GM12878 (cell line): Measurements from ENCODE around the gene ATP2C2. TPM values are rescaled to one million over a fixed set of nuclear protein-coding genes. Genes with fewer than 3 reads are reported as not detected.

Experiments used
- ATAC-seq: fragments of 200-7000 bp; cut with Tn5 transposase; 3 replicates; pipeline ENCODE4 v1.9.1; 2020; ENCODE audit warnings: mild to moderate bottlenecking, moderate library complexity
- BruUV-seq: library from RNA; stranded (reverse); fragments of 400-500 nt; replicated peaks from 2 replicates; lab custom pipeline; 2021; lab: Mats Ljungman, UMichigan
- CTCF ChIA-PET: fragments of 300-600 bp; sonication (Branson Sonifier 250); formaldehyde crosslinking; extraction: SDS; loops from one replicate; lab custom pipeline; 2021; ENCODE audit warnings: inconsistent platforms; lab: Yijun Ruan, JAX
- POLR2A ChIA-PET: fragments of 350-600 bp; formaldehyde crosslinking; extraction: SDS; loops from one replicate; lab custom pipeline; 2021; ENCODE audit warnings: inconsistent platforms; lab: Charles Lee
- RAD21 ChIA-PET: fragments of 300-600 bp; sonication (Branson Sonifier 250); formaldehyde crosslinking; loops from one replicate; lab custom pipeline; 2023; ENCODE audit warnings: antibody characterized with exemption; ENCODE audit not compliant: unreplicated experiment; lab: Charles Lee
- SMC1A ChIA-PET: fragments of 300-600 bp; sonication (Branson Sonifier 250); formaldehyde crosslinking; loops from one replicate; lab custom pipeline; 2023; ENCODE audit not compliant: unreplicated experiment, uncharacterized antibody; lab: Charles Lee
- DNase-seq: peaks from one replicate; pipeline ENCODE4 v3.0.0-alpha.2; 2011; ENCODE audit warnings: low read depth, low spot score
- FAIRE-seq: peaks from 3 replicates; lab custom pipeline; 2011; peaks lifted over from hg19 to GRCh38; lab: Jason Lieb, UNC
- H2AFZ ChIP-seq: 2 replicates; pipeline ENCODE4 v1.6.0; 2011; ENCODE audit warnings: low read depth, low read length, control low read depth; ENCODE audit not compliant: control insufficient read depth
- H3K27ac ChIP-seq: 2 replicates; pipeline ENCODE4 v1.5.1; 2011; ENCODE audit warnings: control low read depth; ENCODE audit not compliant: control insufficient read depth, insufficient read depth
- H3K27me3 ChIP-seq, 2 experiments: replicated peaks in 1 of 2; 2 replicates each; pipeline versions ENCODE4 v1.6.0 to v1.6.1; 2011; ENCODE audit warnings: low read length in 1 of 2; ENCODE audit not compliant: control insufficient read depth in 2 of 2, insufficient read depth in 2 of 2
- H3K36me3 ChIP-seq, 2 experiments: 2 replicates each; pipeline ENCODE4 v1.5.1; 2011; ENCODE audit warnings: low read length in 1 of 2; ENCODE audit not compliant: control insufficient read depth in 2 of 2, insufficient read depth in 2 of 2
- H3K4me1 ChIP-seq: 2 replicates; pipeline ENCODE4 v1.6.1; 2011; ENCODE audit warnings: mild to moderate bottlenecking, low read length, moderate library complexity, mixed read lengths; ENCODE audit not compliant: control insufficient read depth, insufficient read depth
- H3K4me2 ChIP-seq: 2 replicates; pipeline ENCODE4 v1.6.0; 2011; ENCODE audit warnings: control low read depth; ENCODE audit not compliant: control insufficient read depth, insufficient read depth
- H3K4me3 ChIP-seq: fragments of 200-600 bp; sonication (generic); 2 replicates; pipeline ENCODE4 v1.5.1; 2016
- H3K79me2 ChIP-seq: 2 replicates; pipeline ENCODE4 v1.6.0; 2011; ENCODE audit warnings: low read length; ENCODE audit not compliant: control insufficient read depth, insufficient read depth
- H3K9ac ChIP-seq: 2 replicates; pipeline ENCODE4 v1.8.0; 2011; ENCODE audit warnings: low read length, control low read depth, mixed read lengths; ENCODE audit not compliant: control insufficient read depth, insufficient read depth
- H3K9me3 ChIP-seq: replicated peaks from 3 replicates; pipeline ENCODE4 v1.5.1; 2011; ENCODE audit warnings: mild to moderate bottlenecking, low read length; ENCODE audit not compliant: control insufficient read depth, insufficient read depth
- H4K20me1 ChIP-seq: 2 replicates; pipeline ENCODE4 v1.6.0; 2011; ENCODE audit not compliant: control insufficient read depth, insufficient read depth
- CHD2 ChIP-seq: IDR thresholded peaks from 2 replicates; pipeline ENCODE4 v1.6.1; 2011; ENCODE audit warnings: low read depth, low read length, improper control_type of control experiment, borderline replicate concordance
- GATAD2B ChIP-seq: fragments of 450-650 bp; conservative IDR thresholded peaks from 2 replicates; pipeline ENCODE4 v1.6.1; 2017; ENCODE audit warnings: low read depth, mild to moderate bottlenecking, moderate library complexity
- IKZF1 ChIP-seq: fragments of 450-650 bp; conservative IDR thresholded peaks from 2 replicates; pipeline ENCODE4 v1.6.1; 2017; ENCODE audit warnings: antibody characterized with exemption, mild to moderate bottlenecking
- IKZF2 ChIP-seq, 2 experiments: fragments of 450-650 bp; IDR thresholded peaks; 2 replicates each; pipeline ENCODE4 v1.6.1; 2017; ENCODE audit warnings: mild to moderate bottlenecking in 2 of 2, moderate library complexity in 2 of 2
- JUNB ChIP-seq: IDR thresholded peaks from 2 replicates; pipeline ENCODE4 v1.6.1; 2016; ENCODE audit warnings: antibody characterized with exemption, mild to moderate bottlenecking
- MEF2A ChIP-seq: IDR thresholded peaks from 2 replicates; pipeline ENCODE4 v1.6.1; 2011; ENCODE audit warnings: low read depth, mild to moderate bottlenecking, low read length, moderate library complexity; ENCODE audit not compliant: insufficient read depth
- MYC ChIP-seq: IDR thresholded peaks from 2 replicates; pipeline ENCODE4 v1.6.1; 2011; ENCODE audit warnings: mild to moderate bottlenecking, low read length, moderate library complexity, inconsistent platforms; ENCODE audit not compliant: insufficient read depth, insufficient replicate concordance, insufficient read length, severe bottlenecking
- POLR2AphosphoS2 ChIP-seq: IDR thresholded peaks from 2 replicates; pipeline ENCODE4 v1.6.1; 2011; ENCODE audit warnings: low read depth, mild to moderate bottlenecking, low read length, improper control_type of control experiment, moderate library complexity
- POLR2AphosphoS5 ChIP-seq: IDR thresholded peaks from 2 replicates; pipeline ENCODE4 v1.6.1; 2011; ENCODE audit warnings: mild to moderate bottlenecking, low read length, inconsistent platforms
- RBBP5 ChIP-seq: fragments of 200-600 bp; sonication (generic); conservative IDR thresholded peaks from 2 replicates; pipeline ENCODE4 v1.6.1; 2016
- SIN3A ChIP-seq: IDR thresholded peaks from 2 replicates; pipeline ENCODE4 v1.6.1; 2012; ENCODE audit warnings: low read depth, low read length, improper control_type of control experiment
- SMAD1 ChIP-seq: fragments of 450-650 bp; IDR thresholded peaks from 2 replicates; pipeline ENCODE4 v1.6.1; 2018; ENCODE audit warnings: mild to moderate bottlenecking, low read depth; ENCODE audit not compliant: partially characterized antibody
- YY1 ChIP-seq: IDR thresholded peaks from 2 replicates; pipeline ENCODE4 v1.6.1; 2011; ENCODE audit warnings: low read depth, mild to moderate bottlenecking, low read length
- ZNF207 ChIP-seq: fragments of 450-650 bp; IDR thresholded peaks from 2 replicates; pipeline ENCODE4 v1.6.1; 2014; ENCODE audit warnings: antibody characterized with exemption, mild to moderate bottlenecking, borderline replicate concordance
- ZNF274 ChIP-seq: IDR thresholded peaks from one replicate; pipeline ENCODE4 v1.8.0; 2011; ENCODE audit not compliant: insufficient read length, insufficient read depth
- ZSCAN29 ChIP-seq: fragments of 450-650 bp; IDR thresholded peaks from 2 replicates; pipeline ENCODE4 v1.6.1; 2017; ENCODE audit warnings: mild to moderate bottlenecking, moderate library complexity
- WGBS: methylation state at CpG from one replicate; pipeline ENCODE4 v1.1.6; 2016; ENCODE audit warnings: low lambda C conversion rate; ENCODE audit not compliant: insufficient replicate concordance, insufficient coverage; ENCODE audit errors: missing lambda C conversion rate; 5-methylcytosine and 5-hydroxymethylcytosine counted together
- in situ Hi-C: fragments of 300-500 bp; cut with MboI; formaldehyde crosslinking; loops from 9 replicates; pipeline ENCODE4 v1.14.3; 2018; ENCODE audit warnings: mixed read lengths
- intact Hi-C: fragments of 100-400 bp; cut with micrococcal nuclease; formaldehyde crosslinking; loops from one replicate; pipeline ENCODE4 v1.14.2; 2022; ENCODE audit not compliant: unreplicated experiment
- polyA plus RNA-seq, 11 experiments: library from polyadenylated mRNA; depleted of rRNA in 4 of 11; unstranded in 6 of 11; stranded (reverse) in 5 of 11; fragments of >200 nt; fragmentation: Nextera tagmentation in 4 of 11; fragmentation: Illumina TruSeq in 1 of 11; extraction: Ambion mirVana in 4 of 11; extraction: Trizol in 1 of 11; gene quantifications; 1 replicate in 1 of 11; 2 replicates in 10 of 11; pipeline versions ENCODE4 v1.2.1 to v1.2.3, GENCODE V29; 2011 to 2016; ENCODE audit warnings: inconsistent platforms in 2 of 11, missing spikeins in 2 of 11, low read depth in 1 of 11
- total RNA-seq, 4 experiments: library from RNA; depleted of rRNA in 3 of 4; stranded (reverse); fragments of >200 nt in 3 of 4; fragmentation: Illumina TruSeq in 1 of 4; extraction: Trizol in 1 of 4; gene quantifications; 2 replicates each; pipeline versions ENCODE4 v1.2.1 to v1.2.3, GENCODE V29; 2013 to 2021
- TF ChIP-seq, protein P1 (sequence below): fragments of 450-650 bp; IDR thresholded peaks from 2 replicates; pipeline ENCODE4 v1.6.1; 2017; ENCODE audit warnings: mild to moderate bottlenecking, low read depth, inconsistent platforms; ENCODE audit not compliant: poor library complexity, severe bottlenecking
- TF ChIP-seq, protein P2 (sequence below): IDR thresholded peaks from 2 replicates; pipeline ENCODE4 v1.6.1; 2011; ENCODE audit warnings: low read depth, low read length, improper control_type of control experiment, borderline replicate concordance
- TF ChIP-seq, protein P3 (sequence below): fragments of 450-650 bp; IDR thresholded peaks from 2 replicates; pipeline ENCODE4 v1.6.1; 2016; ENCODE audit warnings: mild to moderate bottlenecking

Gene ATP2C2
- total and polyA plus RNA-seq, 10 of the 15 experiments (the other 5 are each of a cell fraction or from before 2014, with no cell fraction given), result 0.05 to 0.19 TPM; not detected in 8

DNA sequence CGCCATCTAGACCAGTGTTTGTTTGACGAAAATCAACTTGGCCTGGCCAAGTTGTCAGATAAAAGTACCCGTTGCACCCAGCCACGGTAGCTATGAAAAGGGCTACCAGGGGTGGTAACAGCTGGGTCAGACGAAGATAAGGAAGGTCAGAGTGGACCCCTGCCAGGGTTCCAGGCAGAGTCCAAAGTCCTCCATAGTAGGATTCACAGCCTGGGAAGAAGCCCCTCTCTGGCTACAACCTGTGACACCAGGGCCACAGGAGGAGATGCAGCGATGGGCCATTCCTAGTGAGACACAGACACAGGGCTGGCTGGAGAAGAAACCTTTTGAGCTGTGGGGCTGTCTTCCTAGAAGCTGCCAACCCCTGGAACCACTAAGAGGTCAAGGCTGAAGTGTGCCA lies 96.8 kb downstream of the ATP2C2 start (continued):
- no peak for TF ChIP-seq MYC
- TF ChIP-seq, protein P1, sequence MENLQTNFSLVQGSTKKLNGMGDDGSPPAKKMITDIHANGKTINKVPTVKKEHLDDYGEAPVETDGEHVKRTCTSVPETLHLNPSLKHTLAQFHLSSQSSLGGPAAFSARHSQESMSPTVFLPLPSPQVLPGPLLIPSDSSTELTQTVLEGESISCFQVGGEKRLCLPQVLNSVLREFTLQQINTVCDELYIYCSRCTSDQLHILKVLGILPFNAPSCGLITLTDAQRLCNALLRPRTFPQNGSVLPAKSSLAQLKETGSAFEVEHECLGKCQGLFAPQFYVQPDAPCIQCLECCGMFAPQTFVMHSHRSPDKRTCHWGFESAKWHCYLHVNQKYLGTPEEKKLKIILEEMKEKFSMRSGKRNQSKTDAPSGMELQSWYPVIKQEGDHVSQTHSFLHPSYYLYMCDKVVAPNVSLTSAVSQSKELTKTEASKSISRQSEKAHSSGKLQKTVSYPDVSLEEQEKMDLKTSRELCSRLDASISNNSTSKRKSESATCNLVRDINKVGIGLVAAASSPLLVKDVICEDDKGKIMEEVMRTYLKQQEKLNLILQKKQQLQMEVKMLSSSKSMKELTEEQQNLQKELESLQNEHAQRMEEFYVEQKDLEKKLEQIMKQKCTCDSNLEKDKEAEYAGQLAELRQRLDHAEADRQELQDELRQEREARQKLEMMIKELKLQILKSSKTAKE, result no peak
- TF ChIP-seq SMAD1, result no peak
- no peak for TF ChIP-seq GATAD2B
- TF ChIP-seq JUNB, result no peak
- no peak for TF ChIP-seq IKZF2 (IDR thresholded peaks at IDR 0.05)
- TF ChIP-seq, protein P2, sequence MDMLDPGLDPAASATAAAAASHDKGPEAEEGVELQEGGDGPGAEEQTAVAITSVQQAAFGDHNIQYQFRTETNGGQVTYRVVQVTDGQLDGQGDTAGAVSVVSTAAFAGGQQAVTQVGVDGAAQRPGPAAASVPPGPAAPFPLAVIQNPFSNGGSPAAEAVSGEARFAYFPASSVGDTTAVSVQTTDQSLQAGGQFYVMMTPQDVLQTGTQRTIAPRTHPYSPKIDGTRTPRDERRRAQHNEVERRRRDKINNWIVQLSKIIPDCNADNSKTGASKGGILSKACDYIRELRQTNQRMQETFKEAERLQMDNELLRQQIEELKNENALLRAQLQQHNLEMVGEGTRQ, result no peak

DNA sequence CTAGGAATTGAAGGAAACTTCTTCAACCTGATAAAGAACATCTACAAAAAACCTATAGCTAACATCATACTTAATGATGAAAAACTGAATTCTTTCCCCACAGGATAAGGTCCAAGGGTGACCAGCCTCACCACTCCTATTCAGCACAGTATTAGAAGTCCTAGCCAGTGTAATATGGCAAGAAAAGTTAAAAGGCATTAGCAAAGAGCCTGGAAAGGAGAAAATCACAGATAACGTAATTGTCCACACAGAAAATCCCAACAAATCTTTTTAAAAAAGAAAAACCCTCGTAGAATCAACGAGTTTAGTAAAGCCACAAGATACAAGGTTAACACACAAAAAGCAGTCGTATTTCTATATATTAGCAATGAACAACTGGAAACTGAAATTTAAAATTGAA lies 98.4 kb downstream of the ATP2C2 start:
- in situ Hi-C loops, result no loop called here
- 26% methylated on average over 4 of the region's 4 CpGs for WGBS
- intact Hi-C loops, result no loop called here
- no peak for DNase-seq
- no peaks in the 10 kb centered on the region for H3K4me1 ChIP-seq
- ATAC-seq, result no peak
- no peak for FAIRE-seq
- SMC1A ChIA-PET, result no interaction called here
- no peaks in the 10 kb centered on the region for H3K79me2 ChIP-seq
- CTCF ChIA-PET, result no interaction called here
- no peak overlapping the region for H3K4me2 ChIP-seq
- no peak overlapping the region for H3K9ac ChIP-seq
- peaks cover 3% of the 10 kb centered on the region; the same call in 1 of the 3 replicates for H3K9me3 ChIP-seq
- POLR2A ChIA-PET, result no interaction called here
- H3K4me3 ChIP-seq, result no peak overlapping the region
- H3K36me3 ChIP-seq, result no peaks in the 10 kb centered on the region
- BruUV-seq, result no TSS peak
- H4K20me1 ChIP-seq, result no peaks in the 10 kb centered on the region
- no peak overlapping the region for H3K27ac ChIP-seq
- RAD21 ChIA-PET, result no interaction called here
- no peak overlapping the region for H2AFZ ChIP-seq
- no peaks in the 10 kb centered on the region for H3K27me3 ChIP-seq
- no peak for TF ChIP-seq YY1
- TF ChIP-seq MEF2A, result no peak
- TF ChIP-seq POLR2AphosphoS5, result no peak
- TF ChIP-seq POLR2AphosphoS2, result no peak
- TF ChIP-seq, protein P3, sequence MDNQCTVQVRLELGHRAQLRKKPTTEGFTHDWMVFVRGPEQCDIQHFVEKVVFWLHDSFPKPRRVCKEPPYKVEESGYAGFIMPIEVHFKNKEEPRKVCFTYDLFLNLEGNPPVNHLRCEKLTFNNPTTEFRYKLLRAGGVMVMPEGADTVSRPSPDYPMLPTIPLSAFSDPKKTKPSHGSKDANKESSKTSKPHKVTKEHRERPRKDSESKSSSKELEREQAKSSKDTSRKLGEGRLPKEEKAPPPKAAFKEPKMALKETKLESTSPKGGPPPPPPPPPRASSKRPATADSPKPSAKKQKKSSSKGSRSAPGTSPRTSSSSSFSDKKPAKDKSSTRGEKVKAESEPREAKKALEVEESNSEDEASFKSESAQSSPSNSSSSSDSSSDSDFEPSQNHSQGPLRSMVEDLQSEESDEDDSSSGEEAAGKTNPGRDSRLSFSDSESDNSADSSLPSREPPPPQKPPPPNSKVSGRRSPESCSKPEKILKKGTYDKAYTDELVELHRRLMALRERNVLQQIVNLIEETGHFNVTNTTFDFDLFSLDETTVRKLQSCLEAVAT, result no peak
- no peak for TF ChIP-seq CHD2
- TF ChIP-seq IKZF1, result no peak
- TF ChIP-seq ZSCAN29, result no peak
- no peak for TF ChIP-seq ZNF207
- TF ChIP-seq ZNF274, result no peak
- TF ChIP-seq RBBP5, result no peak
- no peak for TF ChIP-seq SIN3A
